ENCODE measurements around the gene C11orf91. TPM values are rescaled to one million over a fixed set of nuclear protein-coding genes. Genes with fewer than 3 reads are reported as not detected.

C11orf91 gene
- total and polyA plus RNA-seq, 4 donors: not detected

GRCh38 chr11:33703234-33703633 lies 2.6 kb upstream of the C11orf91 start:
- no peak overlapping the region for H3K9ac ChIP-seq (ENCODE audit: low read depth in 1 of 2, low read length in 2 of 2)
- TF ChIP-seq CTCF (IDR thresholded peaks at IDR 0.05; ENCODE audit: low read depth, low read length, missing input control) (no peak), TAF1 (conservative IDR thresholded peaks at IDR 0.05) (no peak), NR2F2 (IDR thresholded peaks at IDR 0.05) (peak; percentile 25), ZBTB33 (IDR thresholded peaks at IDR 0.05) (no peak), REST (IDR thresholded peaks at IDR 0.05) (no peak), SP1 (IDR thresholded peaks at IDR 0.05) (no peak), RAD21 (IDR thresholded peaks at IDR 0.05) (no peak), HNF4A (conservative IDR thresholded peaks at IDR 0.05) (peak; percentile 61 to 78), JUND (IDR thresholded peaks at IDR 0.05) (peak in 1 of 2 donors; percentile 50), FOXA1 (IDR thresholded peaks at IDR 0.05) (no peak), YY1 (IDR thresholded peaks at IDR 0.05) (peak; percentile 23), RXRA (IDR thresholded peaks at IDR 0.05) (peak in 1 of 2 donors; percentile 38), HNF4G (IDR thresholded peaks at IDR 0.05) (no peak), FOXA2 (IDR thresholded peaks at IDR 0.05) (no peak), EGR1 (IDR thresholded peaks at IDR 0.05; ENCODE audit: low read depth in 2 of 2) (no peak), MAX (IDR thresholded peaks at IDR 0.05) (peak; percentile 28), GABPA (IDR thresholded peaks at IDR 0.05 in 1 of 2, conservative IDR thresholded peaks at IDR 0.05 in 1 of 2) (no peak)
- TF ChIP-seq, protein P1, sequence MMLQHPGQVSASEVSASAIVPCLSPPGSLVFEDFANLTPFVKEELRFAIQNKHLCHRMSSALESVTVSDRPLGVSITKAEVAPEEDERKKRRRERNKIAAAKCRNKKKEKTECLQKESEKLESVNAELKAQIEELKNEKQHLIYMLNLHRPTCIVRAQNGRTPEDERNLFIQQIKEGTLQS (IDR thresholded peaks at IDR 0.05): no peak
- 53% methylated on average over 5 of the region's 5 CpGs for WGBS

More at GRCh38 chr11:33703234-33703633, 2.6 kb upstream of the C11orf91 start:
- DNase-seq (ENCODE audit: low spot score): peak; percentile 31
- H3K27me3 ChIP-seq (ENCODE audit: control insufficient read depth in 4 of 4, insufficient read depth in 4 of 4, low read length in 3 of 4): no peaks in the 10 kb centered on the region
- H3K4me3 ChIP-seq (ENCODE audit: low read depth in 1 of 3, low read length in 3 of 3): no peak overlapping the region
- H3K4me1 ChIP-seq (ENCODE audit: control insufficient read depth in 4 of 4, insufficient read depth in 4 of 4, low read length in 3 of 4): peaks cover 9 to 21% (median 18%) of the 10 kb centered on the region in 4 donors
- H3K36me3 ChIP-seq (ENCODE audit: control insufficient read depth in 4 of 4, insufficient read depth in 3 of 4, low read depth in 1 of 4, low read length in 3 of 4): peaks cover 0 to 6% (median 0%) of the 10 kb centered on the region in 4 donors
- H3K27ac ChIP-seq (ENCODE audit: low read depth in 1 of 2, low read length in 2 of 2): peak overlapping the region; percentile 27 to 39
- H3K9me3 ChIP-seq (ENCODE audit: control insufficient read depth in 4 of 4, low read length in 3 of 4): no peaks in the 10 kb centered on the region

All from liver (tissue), 9 donors.